Upper lobe of left lung (tissue), 4 donors: ENCODE data around the gene MAP2K4.

Experiments used
- POLR2A ChIP-seq, 4 donors: fragments of 450-650 bp; IDR thresholded peaks; one replicate each; pipeline ENCODE4 v1.5.1; 2016 to 2017; ENCODE audit warnings: antibody characterized with exemption in 4 of 4, mild to moderate bottlenecking in 2 of 4
- POLR2AphosphoS5 ChIP-seq, 2 donors: sonication (generic); formaldehyde crosslinking; IDR thresholded peaks; one replicate each; pipeline ENCODE4 v1.5.1; 2017; ENCODE audit warnings: antibody characterized with exemption in 2 of 2
- TF ChIP-seq, protein P1 (sequence below), 6 experiments: fragments of 450-650 bp in 4 of 6; fragments of 200-600 bp in 2 of 6; sonication (generic) in 2 of 6; IDR thresholded peaks; one replicate each; pipeline ENCODE4 v1.5.1; 2016 to 2019; ENCODE audit warnings: antibody characterized with exemption in 6 of 6

DNA sequence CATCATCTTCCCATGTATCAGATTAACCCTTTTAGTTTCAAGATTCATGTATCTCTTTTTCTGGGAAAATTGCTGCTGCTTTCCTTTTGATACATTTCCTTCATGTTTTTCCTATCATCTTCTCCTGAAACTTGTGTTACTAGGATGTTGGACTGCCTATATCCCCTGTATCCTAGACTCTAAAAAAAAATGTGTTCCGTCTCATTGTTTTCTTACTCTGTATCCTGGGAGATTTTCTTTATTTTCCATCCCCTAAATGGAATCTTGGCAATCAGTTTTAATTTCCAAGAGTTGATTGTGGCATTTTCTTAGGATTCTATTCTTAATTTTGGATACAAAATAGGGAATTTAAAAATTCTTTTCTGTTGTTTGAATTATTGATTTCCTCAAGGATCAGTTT, 36.8 kb downstream of the MAP2K4 start:
- TF ChIP-seq, protein P1, sequence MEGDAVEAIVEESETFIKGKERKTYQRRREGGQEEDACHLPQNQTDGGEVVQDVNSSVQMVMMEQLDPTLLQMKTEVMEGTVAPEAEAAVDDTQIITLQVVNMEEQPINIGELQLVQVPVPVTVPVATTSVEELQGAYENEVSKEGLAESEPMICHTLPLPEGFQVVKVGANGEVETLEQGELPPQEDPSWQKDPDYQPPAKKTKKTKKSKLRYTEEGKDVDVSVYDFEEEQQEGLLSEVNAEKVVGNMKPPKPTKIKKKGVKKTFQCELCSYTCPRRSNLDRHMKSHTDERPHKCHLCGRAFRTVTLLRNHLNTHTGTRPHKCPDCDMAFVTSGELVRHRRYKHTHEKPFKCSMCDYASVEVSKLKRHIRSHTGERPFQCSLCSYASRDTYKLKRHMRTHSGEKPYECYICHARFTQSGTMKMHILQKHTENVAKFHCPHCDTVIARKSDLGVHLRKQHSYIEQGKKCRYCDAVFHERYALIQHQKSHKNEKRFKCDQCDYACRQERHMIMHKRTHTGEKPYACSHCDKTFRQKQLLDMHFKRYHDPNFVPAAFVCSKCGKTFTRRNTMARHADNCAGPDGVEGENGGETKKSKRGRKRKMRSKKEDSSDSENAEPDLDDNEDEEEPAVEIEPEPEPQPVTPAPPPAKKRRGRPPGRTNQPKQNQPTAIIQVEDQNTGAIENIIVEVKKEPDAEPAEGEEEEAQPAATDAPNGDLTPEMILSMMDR (IDR thresholded peaks at IDR 0.05): no peak
- no peak for TF ChIP-seq POLR2AphosphoS5 (IDR thresholded peaks at IDR 0.05)
- TF ChIP-seq POLR2A (IDR thresholded peaks at IDR 0.05): no peak
